ENCODE data around the gene MAP1S.

GRCh38 chr19:17737690-17738153 lies 18.4 kb downstream of the MAP1S start:
- TF ChIP-seq ZNF274 (IDR thresholded peaks at IDR 0.05; ENCODE audit: low read depth, low read length) (no peak), YY1 (IDR thresholded peaks at IDR 0.05; ENCODE audit: insufficient read depth, insufficient read length) (no peak)
